Muscle of arm (tissue), 12 donors: ENCODE results near the gene OR5B2. TPM values are rescaled to one million over a fixed set of nuclear protein-coding genes. Genes with fewer than 3 reads are reported as not detected.

Source experiments
- polyA plus RNA-seq, 12 donors: library from polyadenylated mRNA; unstranded; fragments of 120-200 nt; gene quantifications; one replicate each; pipeline ENCODE4 v1.2.1, GENCODE V29; 2013; ENCODE audit not compliant: insufficient read length in 12 of 12

The OR5B2 gene
- polyA plus RNA-seq, 12 donors, result not detected

Other genes starting within 250 kb of the OR5B2 start
- gene OR9Q2, start 239.1 kb downstream of the OR5B2 start, polyA plus RNA-seq, result not detected
- not detected for gene OR1S2, start 224.0 kb downstream of the OR5B2 start, polyA plus RNA-seq
- gene OR1S1, start 215.4 kb downstream of the OR5B2 start, polyA plus RNA-seq, result not detected
- under 1 TPM in 1 of 12 donors, not detected in 11; 0.17 TPM for gene OR10Q1, start 199.2 kb downstream of the OR5B2 start, polyA plus RNA-seq
- not detected for gene OR10W1, start 159.9 kb downstream of the OR5B2 start, polyA plus RNA-seq
- gene OR5B17, start 69.1 kb downstream of the OR5B2 start, polyA plus RNA-seq, result not detected
- gene OR5B3, start 21.2 kb downstream of the OR5B2 start, polyA plus RNA-seq, result not detected
- gene OR5B12, start 14.1 kb upstream of the OR5B2 start, polyA plus RNA-seq, result not detected
- gene OR5B21, start 80.0 kb upstream of the OR5B2 start, polyA plus RNA-seq, result not detected
- 1 to 10 TPM in 10 of 12 donors, not detected in 2; 2.9 to 7.8 (median 4.4) TPM for gene LPXN, start 147.7 kb upstream of the OR5B2 start, polyA plus RNA-seq
- 10 to 100 TPM in 11 of 12 donors, not detected in 1; 39.7 to 51.6 (median 46.6) TPM for gene ZFP91, start 150.9 kb upstream of the OR5B2 start, polyA plus RNA-seq
- 1 to 10 TPM in 3 of 12 donors, under 1 TPM in 7, not detected in 2; 0.43 to 1.5 (median 0.74) TPM for gene CNTF, start 194.5 kb upstream of the OR5B2 start, polyA plus RNA-seq